HFFc6 (cell line): ENCODE results near the gene DIP2B. TPM values are rescaled to one million over a fixed set of nuclear protein-coding genes. Genes with fewer than 3 reads are reported as not detected.

ENCODE experiments used
- DNase-seq: peaks from one replicate; pipeline ENCODE4 v3.0.0-alpha.2; 2018
- H3K27ac Mint-ChIP-seq: 2 replicates; pipeline ENCODE4 v1.8.0; 2020; ENCODE audit warnings: mild to moderate bottlenecking, mixed read lengths
- H3K27me3 Mint-ChIP-seq: 2 replicates; pipeline ENCODE4 v1.8.0; 2021; ENCODE audit warnings: mild to moderate bottlenecking, moderate library complexity, mixed read lengths; ENCODE audit not compliant: insufficient read depth
- H3K36me3 Mint-ChIP-seq: 2 replicates; pipeline ENCODE4 v1.8.0; 2021; ENCODE audit warnings: low read depth, mixed read lengths
- H3K4me1 Mint-ChIP-seq: 2 replicates; pipeline ENCODE4 v1.8.0; 2020; ENCODE audit warnings: low read depth, mixed read lengths
- H3K4me3 Mint-ChIP-seq: 2 replicates; pipeline ENCODE4 v1.8.0; 2020; ENCODE audit warnings: mild to moderate bottlenecking, moderate library complexity, mixed read lengths
- H3K9me3 Mint-ChIP-seq: 2 replicates; pipeline ENCODE4 v1.8.0; 2020; ENCODE audit warnings: mild to moderate bottlenecking, mixed read lengths
- CTCF ChIP-seq: fragments of 200-600 bp; sonication (generic); IDR thresholded peaks from 2 replicates; pipeline ENCODE4 v1.5.0; 2021; ENCODE audit warnings: antibody characterized with exemption, mild to moderate bottlenecking
- total RNA-seq, 6 experiments: library from RNA; stranded (reverse); fragmentation: NEBNext Ultra II Directional; extraction: Animal tissue kit (Norgen Biotek cat#: 25700); gene quantifications; 2 replicates in 1 of 6; 3 replicates in 5 of 6; pipeline ENCODE4 v1.2.3, GENCODE V29; 2021

The DIP2B gene
- total RNA-seq, 6 experiments from 2014 or later: 17.4 to 24.7 (median 20.6) TPM

- Mint-ChIP-seq H3K27ac (peak overlapping the region; percentile 69; the same call in 1 of the 2 replicates), H3K4me1 (peaks cover 42% of the 10 kb centered on the region), H3K9me3 (no peaks in the 10 kb centered on the region), H3K36me3 (0 out of 2 replicates have a peak, but pooled peaks cover under 1% of the 10 kb centered on the region), H3K27me3 (0 out of 2 replicates have a peak, but pooled peaks cover 2% of the 10 kb centered on the region), H3K4me3 (no peak overlapping the region; the same call in 1 of the 2 replicates)
- DNase-seq: no peak
- TF ChIP-seq CTCF: no peak
Measured at GRCh38 chr12:50546441-50547318, 41.9 kb downstream of the DIP2B start.

GRCh38 chr12:50547742-50548141 lies 43.0 kb downstream of the DIP2B start:
- no peak for DNase-seq
- H3K4me1 Mint-ChIP-seq: peaks cover 35% of the 10 kb centered on the region
- no peak overlapping the region for H3K27ac Mint-ChIP-seq
- 0 out of 2 replicates have a peak, but pooled peaks cover 5% of the 10 kb centered on the region for H3K36me3 Mint-ChIP-seq
- H3K4me3 Mint-ChIP-seq: no peak overlapping the region
- no peaks in the 10 kb centered on the region for H3K9me3 Mint-ChIP-seq
- no peak for TF ChIP-seq CTCF
- H3K27me3 Mint-ChIP-seq: no peaks in the 10 kb centered on the region

- Mint-ChIP-seq H3K36me3 (peaks cover 10% of the 10 kb centered on the region), H3K27me3 (no peaks in the 10 kb centered on the region), H3K4me3 (no peak overlapping the region), H3K4me1 (peaks cover 32% of the 10 kb centered on the region), H3K27ac (peak overlapping the region; percentile 27; the same call in 1 of the 2 replicates), H3K9me3 (no peaks in the 10 kb centered on the region)
- DNase-seq: no peak
- no peak for TF ChIP-seq CTCF
Measured at GRCh38 chr12:50549885-50550284, 45.1 kb downstream of the DIP2B start.

DNA sequence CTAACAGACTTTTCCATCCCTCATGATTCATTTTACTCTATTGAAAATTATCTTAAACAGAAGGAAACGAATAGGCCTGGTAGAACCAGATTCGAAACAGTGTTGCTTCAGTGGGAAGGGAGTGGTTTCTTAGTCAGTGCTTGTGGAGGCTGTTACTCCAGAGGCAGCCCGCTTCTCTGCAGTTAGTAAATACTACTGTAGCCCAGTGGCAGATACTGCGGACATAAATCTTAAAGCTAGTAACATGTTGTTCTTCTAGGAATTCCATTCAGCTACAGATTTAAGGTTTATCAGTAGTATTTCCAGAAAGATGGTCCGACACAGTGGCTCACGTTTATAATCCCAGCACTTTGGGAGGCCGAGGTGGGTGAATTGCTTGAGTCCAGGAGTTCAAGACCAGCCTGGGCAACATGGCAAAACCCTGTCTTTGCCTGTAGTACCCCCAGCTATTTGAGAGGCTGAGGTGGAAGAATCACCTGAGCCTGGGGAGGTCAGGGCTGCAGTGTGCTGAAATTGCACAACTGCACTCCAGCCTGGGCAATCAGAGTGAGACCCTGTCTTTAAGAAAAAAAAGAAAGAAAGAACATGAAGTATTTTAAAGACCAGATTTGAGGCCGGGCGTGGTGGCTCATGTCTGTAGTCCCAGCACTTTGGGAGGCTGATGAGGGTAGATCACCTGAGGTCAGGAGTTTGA lies 45.9 kb downstream of the DIP2B start:
- no peaks in the 10 kb centered on the region for H3K9me3 Mint-ChIP-seq
- no peak for TF ChIP-seq CTCF
- H3K36me3 Mint-ChIP-seq: peaks cover 10% of the 10 kb centered on the region
- DNase-seq: no peak
- no peaks in the 10 kb centered on the region for H3K27me3 Mint-ChIP-seq
- H3K4me1 Mint-ChIP-seq: peaks cover 35% of the 10 kb centered on the region
- peak overlapping the region; percentile 27; the same call in 1 of the 2 replicates for H3K27ac Mint-ChIP-seq
- no peak overlapping the region for H3K4me3 Mint-ChIP-seq

GRCh38 chr12:50551866-50552265 lies 47.1 kb downstream of the DIP2B start:
- no peak for DNase-seq
- no peak for TF ChIP-seq CTCF
- Mint-ChIP-seq H3K27me3 (no peaks in the 10 kb centered on the region), H3K27ac (no peak overlapping the region), H3K4me1 (peaks cover 33% of the 10 kb centered on the region), H3K9me3 (no peaks in the 10 kb centered on the region), H3K4me3 (no peak overlapping the region), H3K36me3 (peaks cover 14% of the 10 kb centered on the region)
